ENCODE data around the gene WFDC9.
"Not testable (repeated sequence)": the region's sequence is repeated elsewhere in the genome, so short reads cannot be mapped to it uniquely, and the experiment has no call there.

WFDC9 gene

GRCh38 chr20:45575931-45576330, 55.2 kb downstream of the WFDC9 start:
- Histone ChIP-seq H3K4me3 (ENCODE audit: low read length) (no peak overlapping the region), H3K9me3 (ENCODE audit: control insufficient read depth, insufficient read depth, low read length) (no peaks in the 10 kb centered on the region), H3K4me1 (ENCODE audit: control insufficient read depth, insufficient read depth, low read length) (peaks cover 3% of the 10 kb centered on the region; the same call in 1 of the 2 replicates), H3K27ac (ENCODE audit: low read length) (no peak overlapping the region), H3K27me3 (ENCODE audit: control insufficient read depth, insufficient read depth, low read length) (no peaks in the 10 kb centered on the region), H3K36me3 (ENCODE audit: control insufficient read depth, insufficient read depth, low read length) (no peaks in the 10 kb centered on the region)
- no CpG with 5 or more reads among the region's 3 CpGs for WGBS (ENCODE audit: insufficient coverage, insufficient read length)
- no peak for DNase-seq (ENCODE audit: low read depth, low spot score)

- not testable (repeated sequence) for DNase-seq (ENCODE audit: low read depth, low spot score); H3K4me1 ChIP-seq (ENCODE audit: control insufficient read depth, insufficient read depth, low read length); H3K27ac ChIP-seq (ENCODE audit: low read length); H3K4me3 ChIP-seq (ENCODE audit: low read length); H3K27me3 ChIP-seq (ENCODE audit: control insufficient read depth, insufficient read depth, low read length); H3K36me3 ChIP-seq (ENCODE audit: control insufficient read depth, insufficient read depth, low read length); H3K9me3 ChIP-seq (ENCODE audit: control insufficient read depth, insufficient read depth, low read length)
- no CpG with 5 or more reads among the region's 1 CpG for WGBS (ENCODE audit: insufficient coverage, insufficient read length)
Measured at GRCh38 chr20:45569650-45570049, 61.4 kb downstream of the WFDC9 start.

GRCh38 chr20:45564760-45565276, 66.3 kb downstream of the WFDC9 start:
- Histone ChIP-seq H3K4me3 (ENCODE audit: low read length) (no peak overlapping the region), H3K27ac (ENCODE audit: low read length) (no peak overlapping the region), H3K9me3 (ENCODE audit: control insufficient read depth, insufficient read depth, low read length) (no peaks in the 10 kb centered on the region), H3K36me3 (ENCODE audit: control insufficient read depth, insufficient read depth, low read length) (no peaks in the 10 kb centered on the region), H3K4me1 (ENCODE audit: control insufficient read depth, insufficient read depth, low read length) (no peaks in the 10 kb centered on the region), H3K27me3 (ENCODE audit: control insufficient read depth, insufficient read depth, low read length) (no peaks in the 10 kb centered on the region)
- DNase-seq (ENCODE audit: low read depth, low spot score) = no peak
- no CpG with 5 or more reads among the region's 2 CpGs for WGBS (ENCODE audit: insufficient coverage, insufficient read length)
